ENCODE data around the gene CDH6. TPM values are rescaled to one million over a fixed set of nuclear protein-coding genes. Genes with fewer than 3 reads are reported as not detected.
A peak's percentile ranks its signal among the peaks of the same experiment; 100 is the strongest.

The CDH6 gene
- total RNA-seq, 1 donor: 4.3 TPM

DNA sequence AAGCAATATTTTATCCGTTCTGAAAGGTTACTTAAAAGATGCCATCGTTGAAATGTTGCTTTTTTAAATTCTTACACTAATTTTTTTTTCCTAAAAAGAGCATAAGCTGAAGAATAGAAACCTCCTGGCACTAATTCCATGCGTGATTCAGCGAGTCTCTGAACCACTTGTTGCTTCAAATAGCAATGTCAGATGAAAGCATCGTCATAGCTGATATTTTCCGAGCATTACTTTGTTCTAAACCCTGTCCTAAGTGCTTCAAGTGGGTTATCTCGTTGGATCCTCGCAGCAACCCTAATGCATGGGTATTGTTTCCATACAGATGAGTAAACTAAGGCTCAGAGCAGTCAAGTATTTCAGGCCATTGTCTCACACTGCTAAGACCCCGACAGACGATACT lies 79.7 kb downstream of the CDH6 start:
- no peak overlapping the region for H3K4me3 ChIP-seq (ENCODE audit: low read depth, low read length)
- TF ChIP-seq, protein P1, sequence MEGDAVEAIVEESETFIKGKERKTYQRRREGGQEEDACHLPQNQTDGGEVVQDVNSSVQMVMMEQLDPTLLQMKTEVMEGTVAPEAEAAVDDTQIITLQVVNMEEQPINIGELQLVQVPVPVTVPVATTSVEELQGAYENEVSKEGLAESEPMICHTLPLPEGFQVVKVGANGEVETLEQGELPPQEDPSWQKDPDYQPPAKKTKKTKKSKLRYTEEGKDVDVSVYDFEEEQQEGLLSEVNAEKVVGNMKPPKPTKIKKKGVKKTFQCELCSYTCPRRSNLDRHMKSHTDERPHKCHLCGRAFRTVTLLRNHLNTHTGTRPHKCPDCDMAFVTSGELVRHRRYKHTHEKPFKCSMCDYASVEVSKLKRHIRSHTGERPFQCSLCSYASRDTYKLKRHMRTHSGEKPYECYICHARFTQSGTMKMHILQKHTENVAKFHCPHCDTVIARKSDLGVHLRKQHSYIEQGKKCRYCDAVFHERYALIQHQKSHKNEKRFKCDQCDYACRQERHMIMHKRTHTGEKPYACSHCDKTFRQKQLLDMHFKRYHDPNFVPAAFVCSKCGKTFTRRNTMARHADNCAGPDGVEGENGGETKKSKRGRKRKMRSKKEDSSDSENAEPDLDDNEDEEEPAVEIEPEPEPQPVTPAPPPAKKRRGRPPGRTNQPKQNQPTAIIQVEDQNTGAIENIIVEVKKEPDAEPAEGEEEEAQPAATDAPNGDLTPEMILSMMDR (IDR thresholded peaks at IDR 0.05; ENCODE audit: insufficient read depth, low read depth, low read length): no peak
- DNase-seq (ENCODE audit: low read depth): no peak

DNA sequence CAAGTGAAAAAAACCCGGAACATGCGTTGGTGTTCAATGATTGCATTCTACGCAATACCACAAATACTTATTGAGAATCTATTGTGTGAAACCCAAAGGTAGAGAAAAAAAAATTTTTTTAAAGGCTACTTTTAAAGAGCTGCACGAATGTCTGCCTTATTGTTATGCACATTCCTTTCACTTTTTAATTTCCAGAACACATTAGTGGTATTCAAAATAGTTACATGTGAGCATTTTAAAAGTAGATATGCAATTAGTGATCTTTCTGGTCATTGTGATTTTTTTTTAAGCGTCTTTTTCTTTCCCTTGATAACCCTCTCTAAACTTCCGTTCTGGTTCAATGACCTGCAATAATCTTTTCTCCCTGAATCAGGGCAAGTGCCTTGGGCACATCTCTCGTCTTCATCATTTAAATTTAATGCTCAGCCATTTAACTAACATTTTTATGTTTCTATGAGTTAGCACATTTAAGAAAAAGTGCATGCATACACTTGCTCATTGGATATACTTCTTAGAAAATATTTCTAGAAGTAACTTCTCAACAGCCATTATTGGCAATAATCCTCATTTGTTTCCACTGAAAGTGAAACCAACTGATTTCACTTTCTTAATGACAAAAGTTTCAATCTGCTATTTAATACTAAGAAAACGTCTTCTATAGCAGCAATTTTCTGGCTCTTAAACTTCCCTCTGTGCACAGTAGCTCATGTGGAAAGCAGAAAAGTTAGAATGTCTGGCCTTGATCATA lies 80.3 kb downstream of the CDH6 start:
- TF ChIP-seq, protein P1 (IDR thresholded peaks at IDR 0.05; ENCODE audit: insufficient read depth, low read depth, low read length): no peak
- peak overlapping the region; percentile 32 for H3K4me3 ChIP-seq (ENCODE audit: low read depth, low read length)
- peak; percentile 5 for DNase-seq (ENCODE audit: low read depth)

- no peak for DNase-seq (ENCODE audit: low read depth)
- no peak overlapping the region for H3K4me3 ChIP-seq (ENCODE audit: low read depth, low read length)
- TF ChIP-seq, protein P1 (IDR thresholded peaks at IDR 0.05; ENCODE audit: insufficient read depth, low read depth, low read length): no peak
These were observed 86.7 kb downstream of the CDH6 start for GRCh38 chr5:31280210-31280609.

DNA sequence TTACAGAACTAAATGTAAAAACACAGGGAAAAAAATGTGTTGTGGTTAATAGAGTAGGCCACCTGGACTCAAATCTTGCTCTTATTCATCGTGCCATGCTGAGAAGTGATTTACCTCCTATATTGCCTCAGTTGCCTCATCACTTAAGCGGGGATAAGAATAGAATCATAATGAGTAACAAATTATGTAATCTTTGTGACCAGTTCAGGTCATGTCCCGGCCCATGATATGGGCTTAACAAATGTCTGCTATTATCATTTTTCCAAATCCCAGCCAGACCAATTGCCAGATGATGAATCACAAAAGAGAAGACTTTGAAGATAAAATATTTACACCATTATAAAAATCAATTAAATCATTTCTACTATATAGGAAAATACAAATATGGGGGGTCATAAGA lies 89.8 kb downstream of the CDH6 start:
- no peak overlapping the region for H3K4me3 ChIP-seq (ENCODE audit: low read depth, low read length)
- no peak for DNase-seq (ENCODE audit: low read depth)
- TF ChIP-seq, protein P1 (IDR thresholded peaks at IDR 0.05; ENCODE audit: insufficient read depth, low read depth, low read length): no peak

DNA sequence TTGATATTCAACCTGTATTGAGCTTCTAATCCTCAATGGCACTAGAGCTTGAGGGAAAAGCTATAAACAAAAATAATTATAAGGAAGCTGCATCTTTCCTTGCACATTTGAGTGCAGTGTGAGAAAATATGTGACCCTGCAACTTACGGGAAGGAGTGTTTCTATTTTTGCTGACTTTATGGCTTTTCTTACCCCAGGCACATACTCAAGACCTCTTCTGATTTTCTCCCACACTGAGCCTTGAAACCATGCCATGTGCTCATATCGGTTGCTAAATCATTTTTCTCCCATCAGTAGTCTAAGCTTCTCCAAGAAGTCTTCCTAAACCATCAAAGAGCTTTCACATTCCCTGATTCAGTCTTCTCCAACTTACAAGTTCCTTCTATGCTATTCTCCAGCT lies 91.5 kb downstream of the CDH6 start:
- no peak overlapping the region for H3K4me3 ChIP-seq (ENCODE audit: low read depth, low read length)
- TF ChIP-seq, protein P1 (IDR thresholded peaks at IDR 0.05; ENCODE audit: insufficient read depth, low read depth, low read length): no peak
- DNase-seq (ENCODE audit: low read depth): peak; percentile 20

DNA sequence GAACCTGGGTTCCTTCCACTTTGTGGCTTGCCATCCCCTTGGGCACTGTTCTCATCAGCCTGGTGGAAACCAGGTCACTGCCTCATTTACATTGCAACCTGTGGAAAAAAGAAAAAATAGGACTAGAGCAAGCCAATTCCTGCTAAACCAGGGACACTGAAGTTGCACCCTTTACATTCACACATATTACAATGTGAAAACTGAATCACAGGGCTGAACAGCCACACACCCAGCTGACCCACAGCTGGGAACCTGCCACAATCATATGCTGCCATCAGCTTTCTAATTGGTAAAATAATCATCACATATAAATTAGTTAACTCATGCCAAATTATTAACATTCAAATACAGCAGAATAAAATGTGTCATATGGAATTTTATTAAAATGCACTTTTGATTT lies 94.5 kb downstream of the CDH6 start:
- no peak for DNase-seq (ENCODE audit: low read depth)
- no peak overlapping the region for H3K4me3 ChIP-seq (ENCODE audit: low read depth, low read length)
- TF ChIP-seq, protein P1 (IDR thresholded peaks at IDR 0.05; ENCODE audit: insufficient read depth, low read depth, low read length): no peak

DNA sequence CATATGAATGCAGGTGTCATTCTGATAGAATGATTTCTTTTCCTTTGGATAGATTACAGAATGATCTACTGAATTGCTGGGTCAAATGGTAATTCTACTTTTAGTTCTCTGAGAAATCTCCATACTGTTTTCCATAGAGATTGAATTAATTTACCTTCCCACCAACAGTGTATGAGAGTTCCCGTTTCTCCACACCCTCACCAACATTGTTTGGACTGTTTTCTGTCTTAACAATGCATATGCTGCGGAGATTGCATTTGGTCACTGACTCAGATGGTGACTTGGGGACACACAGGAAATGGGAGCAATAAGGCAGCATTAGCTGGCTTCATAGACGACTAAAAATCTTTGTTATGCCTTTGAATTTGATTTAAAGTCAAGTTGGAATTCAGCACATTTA lies 95.9 kb downstream of the CDH6 start:
- TF ChIP-seq, protein P1 (IDR thresholded peaks at IDR 0.05; ENCODE audit: insufficient read depth, low read depth, low read length): no peak

More for the DNA sequence above, 95.9 kb downstream of the CDH6 start:
- H3K4me3 ChIP-seq (ENCODE audit: low read depth, low read length): no peak overlapping the region
- DNase-seq (ENCODE audit: low read depth): no peak
